HG03439 (cell line): ENCODE measurements around the gene CALHM1.

Experiments
- ATAC-seq: cut with Tn5 transposase; IDR thresholded peaks from one replicate; pipeline ENCODE4 v1.9.1; 2021; ENCODE audit warnings: mild to moderate bottlenecking, moderate library complexity; ENCODE audit not compliant: unreplicated experiment

The CALHM1 gene

GRCh38 chr10:103456074-103456660 is 2.5 kb downstream of the CALHM1 start:
- no peak for ATAC-seq

GRCh38 chr10:103455235-103455634 is 3.5 kb downstream of the CALHM1 start:
- ATAC-seq = no peak

GRCh38 chr10:103454026-103454425 is 4.7 kb downstream of the CALHM1 start:
- ATAC-seq = no peak

GRCh38 chr10:103452506-103453230 is 6.0 kb downstream of the CALHM1 start:
- ATAC-seq = no peak

DNA sequence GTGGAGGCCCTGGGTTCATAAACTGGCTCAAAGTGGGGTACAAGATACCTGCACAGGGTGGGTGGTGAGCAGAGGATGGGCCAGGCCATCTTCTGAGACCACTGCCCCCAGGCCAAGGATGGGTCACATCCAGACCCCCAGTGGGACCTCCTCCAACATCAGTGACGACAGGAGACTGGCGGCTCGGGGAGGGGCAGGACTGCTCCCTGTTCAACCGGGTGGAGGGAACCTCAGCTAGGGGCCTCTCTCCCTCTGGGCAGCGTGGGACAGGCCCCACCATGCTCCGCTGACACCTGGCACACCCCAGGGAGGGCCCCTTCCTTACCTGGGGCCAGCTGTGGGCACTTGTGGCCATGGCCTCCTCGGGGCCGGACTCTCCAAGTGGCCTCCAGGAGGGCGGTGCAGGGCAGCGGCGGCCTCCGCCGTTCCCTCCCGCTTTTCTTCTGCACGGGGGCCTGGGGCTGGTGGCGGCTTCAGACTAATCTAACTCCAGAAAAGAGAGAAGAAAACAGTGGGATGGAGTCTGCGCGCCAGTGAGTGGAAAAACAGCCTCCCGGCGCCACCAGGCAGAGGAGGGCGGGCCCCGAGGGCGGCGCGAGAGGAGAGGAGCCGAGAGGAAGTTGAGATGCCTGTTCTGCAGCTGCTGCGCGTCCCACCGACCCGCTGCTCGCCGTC is 6.7 kb downstream of the CALHM1 start, which contains the start of gene CALHM2:
Gene CALHM2, minus strand, starts transcription at position 540 of the 675 bp plus-strand sequence. CDS start 2,429 bp downstream, outside the sequence.
- ATAC-seq = peak; percentile 65

GRCh38 chr10:103451091-103451813 is 7.4 kb downstream of the CALHM1 start:
- no peak for ATAC-seq

DNA sequence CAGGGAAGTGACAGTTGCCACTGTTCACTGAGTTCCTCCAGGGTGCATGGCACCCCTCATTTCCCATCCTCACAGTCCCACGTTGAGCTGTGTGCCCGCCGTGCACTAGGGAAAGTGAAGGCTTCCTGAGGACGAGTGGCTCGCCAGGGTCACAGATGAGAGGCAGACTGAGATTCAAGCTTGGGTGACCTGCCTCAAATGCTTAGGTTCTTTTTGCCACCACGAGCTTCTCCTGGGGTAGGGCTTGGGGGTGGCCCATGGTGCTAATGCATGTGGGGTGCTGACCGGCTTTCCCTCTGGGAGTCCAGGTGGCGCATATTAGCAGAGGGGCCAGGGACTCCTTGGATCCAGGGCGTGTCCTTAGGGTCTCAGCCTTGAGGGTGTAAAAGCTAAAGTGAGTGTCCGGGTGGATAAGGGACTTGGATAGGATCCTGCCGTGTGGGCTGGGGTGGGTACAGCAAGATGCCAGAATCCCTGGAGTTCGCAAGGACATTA is 8.5 kb downstream of the CALHM1 start:
- no peak for ATAC-seq

DNA sequence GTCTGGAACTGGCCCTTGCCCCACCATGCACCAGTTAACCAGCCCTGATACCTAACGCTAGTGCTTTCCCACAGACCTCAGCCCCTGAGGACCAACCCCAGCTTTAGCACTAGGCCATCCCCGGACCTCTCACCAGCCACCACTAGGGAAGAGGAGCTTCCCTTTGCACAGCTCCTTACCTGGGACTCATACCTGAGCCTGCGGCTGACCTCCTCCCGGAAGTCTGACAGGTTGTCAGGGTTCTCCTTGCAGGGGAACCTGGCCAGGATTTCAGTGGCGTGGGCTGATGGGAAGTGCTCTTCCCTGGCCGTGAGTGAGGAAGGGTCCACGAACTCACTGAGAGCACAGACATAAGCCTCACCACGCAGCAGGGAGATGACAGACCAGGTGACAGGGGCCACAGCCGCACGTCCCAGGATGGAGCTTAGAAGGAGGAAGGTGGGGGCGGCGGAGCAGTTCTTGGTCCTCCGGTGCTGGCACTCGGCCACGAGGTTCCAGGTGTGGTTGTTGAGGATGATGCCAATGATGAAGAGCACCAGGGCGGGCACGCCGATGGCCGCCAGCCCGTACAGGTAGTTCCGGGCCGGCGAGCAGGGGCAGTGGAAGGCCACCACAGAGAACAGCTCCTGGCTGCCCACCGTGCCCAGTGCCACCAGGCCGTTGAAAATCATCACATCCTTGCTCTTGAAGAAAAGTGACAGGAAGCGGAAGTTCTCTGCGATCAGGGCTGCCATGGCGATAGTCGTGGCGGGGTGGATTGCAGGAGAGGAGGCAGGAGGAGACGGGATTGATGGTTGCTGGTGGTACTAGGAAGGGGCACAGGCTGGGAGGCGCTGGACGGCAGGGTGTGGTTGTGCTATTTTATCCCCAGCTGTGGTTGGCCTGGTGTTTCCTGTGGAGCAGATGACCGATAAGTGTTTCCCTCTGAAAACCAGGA is 9.2 kb downstream of the CALHM1 start:
- no peak for ATAC-seq

- no peak for ATAC-seq
These were observed 10.0 kb downstream of the CALHM1 start for GRCh38 chr10:103448746-103449145.

DNA sequence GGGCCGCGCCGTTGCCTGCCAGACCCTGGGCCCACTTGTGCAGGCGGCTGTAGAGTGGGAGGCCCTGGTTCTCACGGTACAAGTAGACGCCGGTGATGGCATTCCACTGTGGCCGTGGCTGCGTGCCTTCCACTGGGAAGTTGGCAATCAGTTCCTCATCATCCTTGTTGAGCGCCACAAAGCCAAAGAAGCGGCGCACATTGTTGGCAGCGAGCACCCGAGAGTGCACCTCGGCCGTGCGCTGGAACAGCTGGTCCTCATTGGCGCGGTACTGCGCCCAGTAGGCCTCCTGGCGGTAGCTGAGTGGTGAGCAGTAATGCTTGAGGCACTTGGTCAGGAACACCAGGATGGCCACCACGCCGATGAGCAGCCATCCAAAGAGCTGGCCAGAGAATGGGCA is 11.5 kb downstream of the CALHM1 start:
- no peak for ATAC-seq

DNA sequence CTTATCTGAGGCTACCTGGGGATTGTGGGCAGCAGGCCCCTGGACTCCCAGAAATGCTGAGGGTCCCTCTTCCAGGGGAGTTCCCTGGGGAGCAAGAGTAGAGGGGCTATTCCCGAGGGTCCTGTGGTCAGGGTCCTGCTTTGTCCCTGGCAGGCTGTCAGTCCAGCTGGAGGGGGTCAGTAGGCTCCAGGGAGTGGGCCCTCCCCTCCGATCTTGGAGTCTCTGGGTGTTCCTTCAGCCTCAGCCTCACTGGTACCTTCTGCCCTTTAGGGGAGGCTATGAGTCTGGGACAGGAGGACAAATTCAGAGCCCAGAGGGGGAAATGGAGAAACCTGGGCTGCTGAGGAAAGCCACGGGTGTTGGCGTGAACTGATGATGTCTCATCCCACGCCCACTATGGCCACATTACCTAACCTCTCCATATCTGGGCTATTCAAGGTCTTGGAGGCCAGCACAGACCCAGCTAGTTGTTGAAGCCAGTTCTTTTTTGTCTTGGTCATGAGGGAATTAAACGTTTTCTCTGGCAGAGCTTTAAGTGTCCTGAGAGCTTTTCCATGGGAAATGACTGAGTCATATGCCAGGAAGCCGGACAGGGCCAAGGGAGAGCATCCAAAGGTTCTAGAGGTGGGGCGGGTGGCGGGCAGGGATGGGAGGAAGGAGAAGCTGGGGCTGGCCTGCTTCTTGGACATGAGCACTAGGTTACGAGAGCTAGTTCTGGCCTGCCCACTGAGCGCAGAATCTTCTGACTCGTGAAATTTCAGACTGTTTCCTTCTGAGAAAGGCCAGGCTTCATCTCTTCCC is 12.7 kb downstream of the CALHM1 start:
- ATAC-seq = no peak

DNA sequence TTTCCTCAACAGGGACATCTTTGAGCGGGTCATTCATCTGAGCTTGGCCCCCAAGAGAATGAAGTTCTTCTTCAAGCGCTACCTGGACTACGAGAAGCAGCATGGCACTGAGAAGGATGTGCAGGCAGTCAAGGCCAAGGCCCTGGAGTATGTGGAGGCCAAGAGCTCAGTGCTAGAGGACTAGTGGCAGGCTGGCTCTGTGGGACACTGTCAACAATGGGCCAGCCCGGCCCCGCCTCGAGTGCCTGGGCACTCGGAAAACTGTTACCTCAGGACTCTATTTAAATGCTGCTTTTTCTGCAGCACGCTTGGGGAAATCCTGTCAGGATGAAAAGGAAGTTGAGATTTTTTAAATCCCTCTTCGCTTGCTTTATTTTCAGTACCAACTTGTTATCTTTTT is 13.3 kb downstream of the CALHM1 start:
- ATAC-seq = no peak

DNA sequence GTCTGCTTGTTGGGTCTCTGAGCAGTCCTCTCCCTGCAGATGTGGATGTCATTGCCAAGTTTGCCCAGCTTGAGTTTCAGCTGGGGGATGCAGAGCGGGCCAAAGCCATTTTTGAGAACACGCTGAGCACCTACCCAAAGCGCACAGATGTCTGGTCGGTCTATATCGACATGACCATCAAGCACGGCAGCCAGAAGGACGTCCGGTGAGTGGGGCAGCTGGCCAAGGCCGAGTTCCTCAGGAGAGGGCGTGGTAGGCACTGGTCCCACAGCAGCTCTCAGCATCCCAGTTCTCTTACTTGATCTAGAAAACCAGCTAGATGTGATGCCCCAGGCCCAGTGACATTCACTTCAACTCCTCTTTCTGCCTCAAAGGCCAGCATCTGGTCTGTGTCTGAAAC is 14.2 kb downstream of the CALHM1 start:
- ATAC-seq = no peak

DNA sequence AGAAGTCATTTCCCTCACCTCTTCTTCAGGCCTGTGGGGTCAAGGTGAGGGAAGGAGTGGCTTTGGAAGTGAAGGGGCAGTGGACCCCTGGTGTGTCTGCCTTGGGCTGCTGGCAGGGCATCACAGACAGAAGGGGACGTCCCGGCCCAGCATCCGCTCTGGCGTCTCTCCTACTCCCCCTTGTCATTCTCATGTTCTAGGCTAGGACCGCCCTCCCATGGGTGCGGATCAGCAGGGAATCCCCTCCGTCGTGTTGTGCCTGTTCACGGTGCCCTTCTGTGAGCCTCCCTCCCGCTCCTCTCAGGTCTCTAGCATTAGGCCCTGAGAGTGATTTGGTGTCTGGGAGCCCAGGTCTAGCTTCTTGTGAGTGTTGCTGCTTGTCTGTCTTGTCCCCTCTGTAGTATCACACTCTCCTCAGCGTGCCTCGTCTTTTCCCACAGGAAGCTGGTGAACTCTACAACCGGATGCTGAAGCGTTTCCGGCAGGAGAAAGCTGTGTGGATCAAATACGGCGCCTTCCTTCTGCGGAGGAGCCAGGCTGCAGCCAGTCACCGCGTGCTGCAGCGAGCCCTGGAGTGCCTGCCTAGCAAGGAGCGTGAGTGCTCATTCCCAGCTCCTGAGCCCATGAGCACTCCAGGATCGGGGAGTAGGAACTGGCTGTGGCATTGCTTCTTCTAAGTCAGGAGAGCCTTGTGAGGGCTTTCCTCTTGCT is 15.1 kb downstream of the CALHM1 start:
- ATAC-seq = no peak

DNA sequence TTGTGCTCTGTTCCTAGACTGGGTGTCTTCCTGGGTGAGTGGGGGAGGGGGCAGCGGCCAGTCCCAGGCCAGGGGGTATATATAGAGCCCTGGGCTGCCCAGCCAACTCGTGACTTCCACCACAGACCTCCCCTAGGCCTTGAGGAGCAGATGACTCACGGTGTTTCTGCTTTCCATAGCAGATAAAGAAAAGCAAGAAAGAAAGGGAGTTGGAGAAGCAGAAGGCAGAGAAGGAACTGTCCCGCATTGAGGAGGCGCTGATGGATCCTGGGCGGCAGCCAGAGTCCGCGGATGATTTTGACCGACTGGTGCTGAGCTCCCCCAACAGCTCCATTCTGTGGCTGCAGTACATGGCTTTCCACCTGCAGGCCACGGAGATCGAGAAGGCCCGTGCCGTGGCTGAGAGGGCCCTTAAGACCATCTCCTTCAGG is 16.7 kb downstream of the CALHM1 start:
- no peak for ATAC-seq

DNA sequence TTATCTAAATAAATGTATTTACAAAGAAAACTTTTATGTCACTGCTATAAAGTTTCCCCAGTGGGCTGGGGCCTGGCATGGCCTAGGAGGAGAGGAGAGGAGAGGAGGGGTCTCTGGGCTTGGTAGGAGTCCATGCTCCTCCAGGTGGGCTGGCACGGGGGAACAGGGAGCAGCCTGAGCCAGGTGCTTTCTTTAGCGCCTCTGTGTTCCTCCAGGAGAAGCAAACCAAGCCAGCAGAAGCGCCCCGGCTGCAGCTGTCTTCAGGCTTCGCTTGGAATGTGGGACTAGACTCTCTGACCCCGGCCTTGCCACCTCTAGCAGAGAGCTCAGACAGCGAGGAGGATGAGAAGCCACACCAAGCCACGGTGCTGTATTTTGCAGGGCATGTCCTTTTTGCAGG is 17.1 kb downstream of the CALHM1 start:
- no peak for ATAC-seq

- no peak for ATAC-seq
These were observed 17.5 kb downstream of the CALHM1 start for GRCh38 chr10:103441206-103441605.

- no peak for ATAC-seq
These were observed 18.3 kb downstream of the CALHM1 start for GRCh38 chr10:103440416-103440815.

DNA sequence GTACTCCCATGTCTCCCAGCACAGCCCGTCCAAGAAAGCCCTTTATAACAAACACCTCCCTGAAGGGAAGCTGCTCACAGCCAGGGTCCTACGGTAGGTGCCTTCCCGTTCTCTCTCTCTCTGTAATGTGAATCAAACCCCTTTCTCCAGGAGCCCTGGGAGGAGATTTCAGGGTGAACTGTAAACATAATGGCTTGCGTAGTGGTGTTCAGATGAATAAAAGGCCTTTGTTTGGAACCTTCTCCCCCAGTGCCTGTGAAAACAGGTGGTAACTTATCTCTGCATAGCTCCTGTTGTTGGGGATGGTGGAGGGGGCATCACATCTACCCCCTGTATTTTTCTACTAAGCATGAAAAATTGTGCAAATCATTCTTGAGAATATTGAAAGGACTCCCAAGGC is 18.9 kb downstream of the CALHM1 start:
- ATAC-seq = no peak
